H1 (cell line): ENCODE measurements around the gene TMPRSS4. TPM values are rescaled to one million over a fixed set of nuclear protein-coding genes. Genes with fewer than 3 reads are reported as not detected.
A peak's percentile ranks its signal among the peaks of the same experiment; 100 is the strongest.

Source experiments
- CTCF ChIA-PET: fragments of 300-600 bp; sonication (Branson Sonifier 250); formaldehyde crosslinking; loops from one replicate; lab custom pipeline; 2021; ENCODE audit not compliant: partially characterized antibody; lab: Charles Lee
- POLR2A ChIA-PET: fragments of 300-600 bp; sonication (Branson Sonifier 250); formaldehyde crosslinking; loops from one replicate; lab custom pipeline; 2021; ENCODE audit warnings: inconsistent platforms; ENCODE audit not compliant: partially characterized antibody; lab: Charles Lee
- DNase-seq, 2 experiments: peaks; one replicate each; pipeline versions ENCODE4 v3.0.0 to v3.0.0-alpha.2; 2010 to 2022; ENCODE audit warnings: low spot score in 2 of 2, low read depth in 1 of 2, mixed read lengths in 1 of 2
- FAIRE-seq: peaks from 2 replicates; lab custom pipeline; 2011; peaks lifted over from hg19 to GRCh38; lab: Jason Lieb, UNC
- H2AFZ ChIP-seq: 2 replicates; pipeline ENCODE4 v1.8.1; 2012; ENCODE audit warnings: low read length, inconsistent platforms
- H2AK5ac ChIP-seq: 2 replicates; pipeline ENCODE4 v1.6.1; 2013; ENCODE audit warnings: low read depth, low read length
- H2BK120ac ChIP-seq: replicated peaks from 2 replicates; pipeline ENCODE3; 2013; ENCODE audit warnings: low read depth, low read length, inconsistent platforms
- H2BK12ac ChIP-seq: 2 replicates; pipeline ENCODE4 v1.6.1; 2013; ENCODE audit warnings: low read depth, low read length
- H2BK15ac ChIP-seq: 2 replicates; pipeline ENCODE4 v1.6.1; 2013; ENCODE audit warnings: low read length
- H2BK20ac ChIP-seq: 2 replicates; pipeline ENCODE4 v1.6.1; 2013; ENCODE audit warnings: low read length
- H2BK5ac ChIP-seq: 2 replicates; pipeline ENCODE4 v1.6.1; 2013; ENCODE audit warnings: low read depth, low read length
- H3K14ac ChIP-seq: 2 replicates; pipeline ENCODE4 v1.6.1; 2013; ENCODE audit warnings: inconsistent platforms; ENCODE audit not compliant: insufficient read length
- H3K18ac ChIP-seq: 2 replicates; pipeline ENCODE4 v1.6.1; 2013; ENCODE audit warnings: low read length; ENCODE audit errors: extremely low read depth
- H3K23ac ChIP-seq: 2 replicates; pipeline ENCODE4 v1.6.1; 2013; ENCODE audit warnings: inconsistent platforms; ENCODE audit not compliant: insufficient read length
- H3K23me2 ChIP-seq: 2 replicates; pipeline ENCODE4 v1.6.1; 2013; ENCODE audit warnings: low read depth, low read length
- H3K27ac ChIP-seq: 2 replicates; pipeline ENCODE4 v1.6.1; 2011; ENCODE audit warnings: low read depth, low read length, inconsistent platforms
- H3K27me3 ChIP-seq, 4 experiments: replicated peaks in 1 of 4; 1 replicate in 1 of 4; 2 replicates in 3 of 4; pipeline versions ENCODE4 v1.6.1 to v1.8.1; 2011 to 2013; ENCODE audit warnings: low read length in 3 of 4, mild to moderate bottlenecking in 3 of 4, inconsistent platforms in 2 of 4, mixed read lengths in 2 of 4, moderate library complexity in 1 of 4; ENCODE audit not compliant: control insufficient read depth in 3 of 4, insufficient read depth in 3 of 4; ENCODE audit errors: extremely low read depth in 1 of 4
- H3K36me3 ChIP-seq, 4 experiments: 2 replicates each; pipeline versions ENCODE4 v1.6.1 to v1.8.1; 2011 to 2013; ENCODE audit warnings: mild to moderate bottlenecking in 4 of 4, low read length in 3 of 4, moderate library complexity in 2 of 4, control low read depth in 1 of 4, inconsistent platforms in 1 of 4; ENCODE audit not compliant: insufficient read depth in 4 of 4, control insufficient read depth in 2 of 4
- H3K4ac ChIP-seq: replicated peaks from 2 replicates; pipeline ENCODE3; 2013; ENCODE audit warnings: low read length, low read depth, mixed read lengths, inconsistent platforms; ENCODE audit not compliant: insufficient read length
- H3K4me1 ChIP-seq, 4 experiments: replicated peaks in 1 of 4; 1 replicate in 1 of 4; 2 replicates in 3 of 4; pipeline versions ENCODE4 v1.6.1 to v1.8.1; 2011 to 2013; ENCODE audit warnings: low read length in 3 of 4, inconsistent platforms in 2 of 4, mixed read lengths in 1 of 4; ENCODE audit not compliant: insufficient read depth in 4 of 4, control insufficient read depth in 3 of 4
- H3K4me2 ChIP-seq, 2 experiments: 2 replicates each; pipeline versions ENCODE4 v1.6.1 to v1.8.1; 2011 to 2013; ENCODE audit warnings: low read depth in 2 of 2, low read length in 2 of 2, control low read depth in 1 of 2, inconsistent platforms in 1 of 2, mild to moderate bottlenecking in 1 of 2; ENCODE audit not compliant: insufficient read depth in 1 of 2
- H3K4me3 ChIP-seq, 4 experiments: fragments of 200-600, 300-600 bp in 1 of 4; sonication (generic), shearing (Covaris generic), sonication (Bioruptor Twin) in 1 of 4; 2 replicates each; pipeline versions ENCODE4 v1.5.1 to v1.8.1; 2011 to 2016; ENCODE audit warnings: low read length in 4 of 4, low read depth in 3 of 4, control low read depth in 2 of 4, inconsistent platforms in 2 of 4, mild to moderate bottlenecking in 2 of 4, mixed read lengths in 1 of 4, moderate library complexity in 1 of 4; ENCODE audit not compliant: insufficient read depth in 2 of 4; ENCODE audit errors: extremely low read depth in 1 of 4
- H3K56ac ChIP-seq: replicated peaks from 2 replicates; pipeline ENCODE3; 2013; ENCODE audit warnings: low read depth, mild to moderate bottlenecking, mixed read lengths, low read length, inconsistent platforms; ENCODE audit not compliant: insufficient read length
- H3K79me1 ChIP-seq: 2 replicates; pipeline ENCODE4 v1.6.1; 2013; ENCODE audit warnings: low read depth, low read length, control low read depth
- H3K79me2 ChIP-seq, 2 experiments: 2 replicates each; pipeline versions ENCODE4 v1.6.1 to v1.8.1; 2012 to 2013; ENCODE audit warnings: low read length in 2 of 2, mild to moderate bottlenecking in 2 of 2, inconsistent platforms in 1 of 2; ENCODE audit not compliant: insufficient read depth in 2 of 2, control insufficient read depth in 1 of 2
- H3K9ac ChIP-seq, 4 experiments: replicated peaks in 1 of 4; 1 replicate in 1 of 4; 2 replicates in 3 of 4; pipeline versions ENCODE4 v1.6.1 to v1.8.1; 2011 to 2013; ENCODE audit warnings: low read depth in 3 of 4, low read length in 3 of 4, control low read depth in 2 of 4, mild to moderate bottlenecking in 2 of 4, moderate library complexity in 2 of 4, inconsistent platforms in 1 of 4; ENCODE audit errors: extremely low read depth in 1 of 4
- H3K9me3 ChIP-seq, 2 experiments: 2 replicates each; pipeline versions ENCODE4 v1.6.1 to v1.8.1; 2012 to 2013; ENCODE audit warnings: mild to moderate bottlenecking in 2 of 2, moderate library complexity in 2 of 2, control low read depth in 1 of 2, inconsistent platforms in 1 of 2, low read depth in 1 of 2, low read length in 1 of 2, mixed read lengths in 1 of 2; ENCODE audit not compliant: insufficient read depth in 2 of 2
- H4K20me1 ChIP-seq, 2 experiments: replicated peaks in 1 of 2; 2 replicates each; pipeline versions ENCODE3 to v1.8.1; 2011 to 2013; ENCODE audit warnings: inconsistent platforms in 2 of 2, low read length in 2 of 2, mild to moderate bottlenecking in 1 of 2; ENCODE audit not compliant: insufficient read depth in 2 of 2, control insufficient read depth in 1 of 2
- H4K5ac ChIP-seq: 2 replicates; pipeline ENCODE4 v1.6.1; 2013; ENCODE audit warnings: low read length, low read depth, mixed read lengths, inconsistent platforms; ENCODE audit not compliant: insufficient read length
- H4K8ac ChIP-seq: 2 replicates; pipeline ENCODE4 v1.8.0; 2013; ENCODE audit warnings: mild to moderate bottlenecking, moderate library complexity, low read length, inconsistent platforms; ENCODE audit not compliant: insufficient read depth; ENCODE audit errors: extremely low read depth
- H4K91ac ChIP-seq: replicated peaks from 2 replicates; pipeline ENCODE3; 2013; ENCODE audit warnings: low read length, mixed read lengths, inconsistent platforms; ENCODE audit not compliant: insufficient read length
- BCL11A ChIP-seq, 2 experiments: IDR thresholded peaks; one replicate each; pipeline ENCODE4 v1.6.1; 2011; ENCODE audit warnings: low read depth in 2 of 2, low read length in 2 of 2, mild to moderate bottlenecking in 2 of 2
- EZH2 ChIP-seq: fragments of 200-600 bp; sonication (generic); IDR thresholded peaks from 2 replicates; pipeline ENCODE4 v1.7.1; 2012; ENCODE audit warnings: low read depth, mild to moderate bottlenecking, moderate library complexity, low read length, inconsistent platforms; ENCODE audit not compliant: severe bottlenecking
- SUZ12 ChIP-seq: fragments of 200-600 bp; sonication (generic); IDR thresholded peaks from 2 replicates; pipeline ENCODE4 v1.6.1; 2012; ENCODE audit warnings: mild to moderate bottlenecking, inconsistent platforms, low read length, moderate library complexity, mixed read lengths
- whole genome bisulfite sequencing, 2 experiments: shearing (Covaris generic) in 1 of 2; methylation state at CpG; one replicate each; pipeline versions ENCODE4 v1.1.6 to v1.1.7; 2013 to 2015; ENCODE audit warnings: low lambda C conversion rate in 2 of 2, mixed read lengths in 2 of 2, inconsistent platforms in 1 of 2, low coverage in 1 of 2, missing lambda C conversion rate in 1 of 2; ENCODE audit not compliant: insufficient replicate concordance in 2 of 2, insufficient coverage in 1 of 2, insufficient read length in 1 of 2; ENCODE audit errors: extremely low coverage in 1 of 2, missing lambda C conversion rate in 1 of 2; 5-methylcytosine and 5-hydroxymethylcytosine counted together
- polyA plus RNA-seq, 7 experiments: library from polyadenylated mRNA; depleted of rRNA in 3 of 7; stranded (reverse) in 5 of 7; unstranded in 2 of 7; fragments of >200 nt in 5 of 7; fragments of 200-250 nt in 2 of 7; gene quantifications; 1 replicate in 5 of 7; 2 replicates in 1 of 7; 4 replicates in 1 of 7; pipeline versions ENCODE4 v1.2.1 to v1.2.3, GENCODE V29; 2011 to 2013; ENCODE audit warnings: missing spikeins in 2 of 7, mixed read lengths in 2 of 7
- total RNA-seq: library from RNA; stranded (reverse); fragmentation: NEBNext Ultra II Directional; extraction: Animal tissue kit (Norgen Biotek cat#: 25700); gene quantifications from 2 replicates; pipeline ENCODE4 v1.2.1, GENCODE V29; 2021

TMPRSS4 gene
- total and polyA plus RNA-seq, 2 of the 8 experiments (the other 6 are each of a cell fraction or from before 2014, with no cell fraction given): 0.11 to 0.58 TPM

GRCh38 chr11:118153976-118154375, 77.1 kb downstream of the TMPRSS4 start:
- Histone ChIP-seq H2BK20ac (peak overlapping the region; percentile 11; the same call in 1 of the 2 replicates), H3K4me1 (peaks cover 4 to 65% (median 48%) of the 10 kb centered on the region in 4 experiments), H3K79me1 (no peaks in the 10 kb centered on the region)
- TF ChIP-seq EZH2 (peak; percentile 40), BCL11A (IDR thresholded peaks at IDR 0.05; ENCODE audit: low read depth in 2 of 2, low read length in 2 of 2) (no peak), SUZ12 (peak; percentile 48; the same call in 1 of the 2 replicates)
- TF ChIP-seq, all 59 proteins: peak for 2
- no peaks in the 10 kb centered on the region for H4K20me1 ChIP-seq
- H3K18ac ChIP-seq: peak overlapping the region; percentile 89
- 55% methylated on average over 11 of the region's 11 CpGs; no CpG with 5 or more reads in 1 of the 2 experiments for WGBS, 2 experiments
- no peak overlapping the region for H4K5ac ChIP-seq
- H3K79me2 ChIP-seq: no peaks in the 10 kb centered on the region
- no peak for FAIRE-seq
- H3K23ac ChIP-seq: no peak overlapping the region
- H3K4me3 ChIP-seq: peak overlapping the region; percentile 68 to 96 (median 77); a peak in 5 of 8 replicates
- peak overlapping the region; percentile 97; the same call in 1 of the 2 replicates for H2BK15ac ChIP-seq
- H3K23me2 ChIP-seq: peaks cover 27% of the 10 kb centered on the region
- no peak overlapping the region; the same call in 1 of the 2 replicates for H2AK5ac ChIP-seq
- H2BK120ac ChIP-seq: no peak overlapping the region
- H3K9me3 ChIP-seq: no peaks in the 10 kb centered on the region
- ChIA-PET POLR2A (interaction anchor here (3.3 kb wide), 1 partner anchor 18 kb away, joined by 16 read pairs; no protein-coding TSS in a partner anchor), CTCF (interaction anchor here (7.4 to 12.7 kb wide), 2 partner anchors 17 kb away, joined by 170 to 245 read pairs; no protein-coding TSS in a partner anchor)
- no peak for DNase-seq
- H3K4me2 ChIP-seq: peak overlapping the region; percentile 91 to 98
- H3K27ac ChIP-seq: no peak overlapping the region
- H4K91ac ChIP-seq: peak overlapping the region; percentile 68
- H2AFZ ChIP-seq: 0 out of 2 replicates have a peak overlapping the region, but pooled peaks have one; percentile 21
- peak overlapping the region; percentile 9; the same call in 1 of the 2 replicates for H4K8ac ChIP-seq
- no peaks in the 10 kb centered on the region for H3K36me3 ChIP-seq
- H2BK5ac ChIP-seq: no peak overlapping the region
- H3K14ac ChIP-seq: no peak overlapping the region
- peaks cover 34 to 88% (median 83%) of the 10 kb centered on the region in 4 experiments for H3K27me3 ChIP-seq
- no peak overlapping the region for H3K4ac ChIP-seq
- no peak overlapping the region for H3K56ac ChIP-seq
- peak overlapping the region; percentile 75; the same call in 1 of the 2 replicates for H2BK12ac ChIP-seq
- no peak overlapping the region for H3K9ac ChIP-seq
